ENCODE results near the gene RECQL5. TPM values are rescaled to one million over a fixed set of nuclear protein-coding genes. Genes with fewer than 3 reads are reported as not detected.

RECQL5 gene
- polyA plus RNA-seq, 2 of the 4 experiments (the other 2 are of a cell fraction), result 22.7 to 39.9 TPM

DNA sequence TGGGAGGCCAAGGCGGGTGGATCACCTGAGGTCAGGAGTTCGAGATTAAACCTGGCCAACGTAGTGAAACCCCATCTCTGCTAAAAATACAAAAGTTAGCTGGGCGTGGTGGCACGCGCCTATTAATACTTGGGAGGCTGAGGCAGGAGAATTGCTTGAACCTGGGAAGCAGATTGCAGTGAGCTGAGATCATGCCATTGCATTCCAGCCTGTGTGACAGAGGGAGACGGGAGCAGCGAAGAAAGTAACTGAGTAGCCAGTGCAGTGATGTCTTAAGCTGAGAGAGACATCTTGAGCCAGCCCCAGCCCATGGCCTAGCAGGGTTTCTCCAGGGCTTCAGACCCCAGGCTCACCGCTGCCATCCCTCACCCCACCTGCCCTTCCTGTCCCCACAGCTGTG, 43.6 kb downstream of the RECQL5 start:
- no peak overlapping the region for H3K27ac ChIP-seq
- ChIA-PET POLR2A (no interaction called here), CTCF (interaction anchor here (1.0 to 51.3 kb wide), 5 partner anchors 10 to 301 kb away, joined by 4 to 2254 read pairs (median 1931); partner anchors contain the start of genes GALK1, MYO15B, RECQL5 and SAP30BP)
- H3K4me1 ChIP-seq, result no peaks in the 10 kb centered on the region; the same call in 2 of the 3 replicates
- FAIRE-seq (no peak), DNase-seq (ENCODE audit: low read depth in 1 of 2, low spot score in 1 of 2) (no peak), ATAC-seq (no peak)
- no peaks in the 10 kb centered on the region for H3K9me3 ChIP-seq
- H3K4me2 ChIP-seq, result no peak overlapping the region
- TF ChIP-seq, protein P1, sequence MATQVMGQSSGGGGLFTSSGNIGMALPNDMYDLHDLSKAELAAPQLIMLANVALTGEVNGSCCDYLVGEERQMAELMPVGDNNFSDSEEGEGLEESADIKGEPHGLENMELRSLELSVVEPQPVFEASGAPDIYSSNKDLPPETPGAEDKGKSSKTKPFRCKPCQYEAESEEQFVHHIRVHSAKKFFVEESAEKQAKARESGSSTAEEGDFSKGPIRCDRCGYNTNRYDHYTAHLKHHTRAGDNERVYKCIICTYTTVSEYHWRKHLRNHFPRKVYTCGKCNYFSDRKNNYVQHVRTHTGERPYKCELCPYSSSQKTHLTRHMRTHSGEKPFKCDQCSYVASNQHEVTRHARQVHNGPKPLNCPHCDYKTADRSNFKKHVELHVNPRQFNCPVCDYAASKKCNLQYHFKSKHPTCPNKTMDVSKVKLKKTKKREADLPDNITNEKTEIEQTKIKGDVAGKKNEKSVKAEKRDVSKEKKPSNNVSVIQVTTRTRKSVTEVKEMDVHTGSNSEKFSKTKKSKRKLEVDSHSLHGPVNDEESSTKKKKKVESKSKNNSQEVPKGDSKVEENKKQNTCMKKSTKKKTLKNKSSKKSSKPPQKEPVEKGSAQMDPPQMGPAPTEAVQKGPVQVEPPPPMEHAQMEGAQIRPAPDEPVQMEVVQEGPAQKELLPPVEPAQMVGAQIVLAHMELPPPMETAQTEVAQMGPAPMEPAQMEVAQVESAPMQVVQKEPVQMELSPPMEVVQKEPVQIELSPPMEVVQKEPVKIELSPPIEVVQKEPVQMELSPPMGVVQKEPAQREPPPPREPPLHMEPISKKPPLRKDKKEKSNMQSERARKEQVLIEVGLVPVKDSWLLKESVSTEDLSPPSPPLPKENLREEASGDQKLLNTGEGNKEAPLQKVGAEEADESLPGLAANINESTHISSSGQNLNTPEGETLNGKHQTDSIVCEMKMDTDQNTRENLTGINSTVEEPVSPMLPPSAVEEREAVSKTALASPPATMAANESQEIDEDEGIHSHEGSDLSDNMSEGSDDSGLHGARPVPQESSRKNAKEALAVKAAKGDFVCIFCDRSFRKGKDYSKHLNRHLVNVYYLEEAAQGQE (IDR thresholded peaks at IDR 0.05), result no peak
- TF ChIP-seq BHLHE40 (IDR thresholded peaks at IDR 0.05; ENCODE audit: low read depth, low read length) (no peak), TP53 (CRISPR knock-in tag; IDR thresholded peaks at IDR 0.05) (no peak), HDAC2 (IDR thresholded peaks at IDR 0.05) (no peak), JUN (IDR thresholded peaks at IDR 0.05) (no peak), NPAS2 (CRISPR knock-in tag; IDR thresholded peaks at IDR 0.05; ENCODE audit: borderline replicate concordance) (no peak), NFE2L2 (conservative IDR thresholded peaks at IDR 0.05; ENCODE audit: low read length) (no peak), CHD2 (IDR thresholded peaks at IDR 0.05; ENCODE audit: low read length, partially characterized antibody) (no peak), ZNF302 (CRISPR knock-in tag; IDR thresholded peaks at IDR 0.05) (no peak), SMC3 (IDR thresholded peaks at IDR 0.05) (no peak), FOSB (CRISPR knock-in tag; IDR thresholded peaks at IDR 0.05) (no peak)
- TF ChIP-seq, protein P2, sequence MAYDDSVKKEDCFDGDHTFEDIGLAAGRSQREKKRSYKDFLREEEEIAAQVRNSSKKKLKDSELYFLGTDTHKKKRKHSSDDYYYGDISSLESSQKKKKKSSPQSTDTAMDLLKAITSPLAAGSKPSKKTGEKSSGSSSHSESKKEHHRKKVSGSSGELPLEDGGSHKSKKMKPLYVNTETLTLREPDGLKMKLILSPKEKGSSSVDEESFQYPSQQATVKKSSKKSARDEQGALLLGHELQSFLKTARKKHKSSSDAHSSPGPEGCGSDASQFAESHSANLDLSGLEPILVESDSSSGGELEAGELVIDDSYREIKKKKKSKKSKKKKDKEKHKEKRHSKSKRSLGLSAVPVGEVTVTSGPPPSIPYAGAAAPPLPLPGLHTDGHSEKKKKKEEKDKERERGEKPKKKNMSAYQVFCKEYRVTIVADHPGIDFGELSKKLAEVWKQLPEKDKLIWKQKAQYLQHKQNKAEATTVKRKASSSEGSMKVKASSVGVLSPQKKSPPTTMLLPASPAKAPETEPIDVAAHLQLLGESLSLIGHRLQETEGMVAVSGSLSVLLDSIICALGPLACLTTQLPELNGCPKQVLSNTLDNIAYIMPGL (CRISPR knock-in tag; IDR thresholded peaks at IDR 0.05; ENCODE audit: borderline replicate concordance), result no peak
- H3K4me3 ChIP-seq, result no peak overlapping the region
- 91% methylated on average over 9 of the region's 9 CpGs for WGBS (ENCODE audit: missing lambda C conversion rate)

DNA sequence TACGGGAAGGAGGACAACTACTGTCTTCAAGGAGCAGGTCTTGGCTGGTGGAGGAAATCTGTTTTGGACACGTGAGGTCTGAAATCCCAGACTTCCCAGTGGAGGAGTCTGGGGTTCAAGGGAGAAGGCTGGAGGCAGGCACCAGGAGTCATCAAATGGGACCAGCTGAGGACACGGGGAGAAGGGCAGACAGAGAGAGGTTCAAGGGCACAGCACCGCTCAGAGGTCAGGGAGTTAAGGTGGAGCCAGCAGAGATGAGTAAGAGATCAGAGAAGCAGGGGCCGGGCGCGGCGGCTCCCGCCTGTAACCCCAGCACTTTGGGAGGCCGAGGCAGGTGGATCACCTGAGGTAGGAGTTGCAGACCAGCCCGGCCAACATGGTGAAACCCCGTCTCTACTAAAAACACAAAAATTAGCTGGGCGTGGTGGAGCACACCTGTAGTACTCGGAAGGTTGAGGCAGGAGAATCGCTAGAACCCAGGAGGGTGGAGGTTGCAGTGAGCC, 44.1 kb downstream of the RECQL5 start:
- FAIRE-seq (no peak), DNase-seq (ENCODE audit: low read depth in 1 of 2, low spot score in 1 of 2) (no peak), ATAC-seq (no peak)
- H3K4me3 ChIP-seq, result no peak overlapping the region
- no peaks in the 10 kb centered on the region; the same call in 2 of the 3 replicates for H3K4me1 ChIP-seq
- ChIA-PET CTCF (interaction anchor here (1.0 to 51.3 kb wide), 6 partner anchors 10 to 301 kb away, joined by 3 to 2254 read pairs (median 1428); partner anchors contain the start of genes GALK1, MYO15B, RECQL5 and SAP30BP), POLR2A (no interaction called here)
- H3K27ac ChIP-seq, result no peak overlapping the region
- WGBS (ENCODE audit: missing lambda C conversion rate), result 95% methylated on average over 15 of the region's 15 CpGs
- TF ChIP-seq, protein P3, sequence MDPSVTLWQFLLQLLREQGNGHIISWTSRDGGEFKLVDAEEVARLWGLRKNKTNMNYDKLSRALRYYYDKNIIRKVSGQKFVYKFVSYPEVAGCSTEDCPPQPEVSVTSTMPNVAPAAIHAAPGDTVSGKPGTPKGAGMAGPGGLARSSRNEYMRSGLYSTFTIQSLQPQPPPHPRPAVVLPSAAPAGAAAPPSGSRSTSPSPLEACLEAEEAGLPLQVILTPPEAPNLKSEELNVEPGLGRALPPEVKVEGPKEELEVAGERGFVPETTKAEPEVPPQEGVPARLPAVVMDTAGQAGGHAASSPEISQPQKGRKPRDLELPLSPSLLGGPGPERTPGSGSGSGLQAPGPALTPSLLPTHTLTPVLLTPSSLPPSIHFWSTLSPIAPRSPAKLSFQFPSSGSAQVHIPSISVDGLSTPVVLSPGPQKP (IDR thresholded peaks at IDR 0.05; ENCODE audit: low read depth, low read length), result no peak
- TF ChIP-seq EP300 (IDR thresholded peaks at IDR 0.05) (no peak), ZNF302 (CRISPR knock-in tag; IDR thresholded peaks at IDR 0.05) (no peak), ESRRA (IDR thresholded peaks at IDR 0.05; ENCODE audit: borderline replicate concordance, low read length) (no peak), CHD2 (IDR thresholded peaks at IDR 0.05; ENCODE audit: low read length, partially characterized antibody) (no peak), ZSCAN20 (CRISPR knock-in tag; IDR thresholded peaks at IDR 0.05) (no peak), HOXB13 (CRISPR knock-in tag; IDR thresholded peaks at IDR 0.05; ENCODE audit: low read depth) (no peak), RFX5 (IDR thresholded peaks at IDR 0.05) (no peak), FOXS1 (CRISPR knock-in tag; IDR thresholded peaks at IDR 0.05) (no peak), JUNB (IDR thresholded peaks at IDR 0.05) (no peak), HOXA7 (CRISPR knock-in tag; IDR thresholded peaks at IDR 0.05) (no peak), HDAC2 (IDR thresholded peaks at IDR 0.05) (no peak), CBX8 (IDR thresholded peaks at IDR 0.05) (no peak), POLR2A (IDR thresholded peaks at IDR 0.05; ENCODE audit: low read length) (no peak), RNF2 (IDR thresholded peaks at IDR 0.05; ENCODE audit: borderline replicate concordance, low read depth) (no peak)
- TF ChIP-seq, protein P4, sequence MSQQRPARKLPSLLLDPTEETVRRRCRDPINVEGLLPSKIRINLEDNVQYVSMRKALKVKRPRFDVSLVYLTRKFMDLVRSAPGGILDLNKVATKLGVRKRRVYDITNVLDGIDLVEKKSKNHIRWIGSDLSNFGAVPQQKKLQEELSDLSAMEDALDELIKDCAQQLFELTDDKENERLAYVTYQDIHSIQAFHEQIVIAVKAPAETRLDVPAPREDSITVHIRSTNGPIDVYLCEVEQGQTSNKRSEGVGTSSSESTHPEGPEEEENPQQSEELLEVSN (IDR thresholded peaks at IDR 0.05; ENCODE audit: borderline replicate concordance, low read depth), result no peak
- TF ChIP-seq, protein P5, sequence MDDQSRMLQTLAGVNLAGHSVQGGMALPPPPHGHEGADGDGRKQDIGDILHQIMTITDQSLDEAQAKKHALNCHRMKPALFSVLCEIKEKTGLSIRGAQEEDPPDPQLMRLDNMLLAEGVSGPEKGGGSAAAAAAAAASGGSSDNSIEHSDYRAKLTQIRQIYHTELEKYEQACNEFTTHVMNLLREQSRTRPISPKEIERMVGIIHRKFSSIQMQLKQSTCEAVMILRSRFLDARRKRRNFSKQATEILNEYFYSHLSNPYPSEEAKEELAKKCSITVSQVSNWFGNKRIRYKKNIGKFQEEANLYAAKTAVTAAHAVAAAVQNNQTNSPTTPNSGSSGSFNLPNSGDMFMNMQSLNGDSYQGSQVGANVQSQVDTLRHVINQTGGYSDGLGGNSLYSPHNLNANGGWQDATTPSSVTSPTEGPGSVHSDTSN (IDR thresholded peaks at IDR 0.05), result no peak
- H3K4me2 ChIP-seq, result no peak overlapping the region
- H3K9me3 ChIP-seq, result no peaks in the 10 kb centered on the region

Data from A549 (cell line).